ENCODE measurements around the gene SPINT1. TPM values are rescaled to one million over a fixed set of nuclear protein-coding genes. Genes with fewer than 3 reads are reported as not detected.

SPINT1 gene
- total RNA-seq, 4 donors from 2014 or later, result 285 to 729 (median 580) TPM

- Histone ChIP-seq H3K9me3 (no peaks in the 10 kb centered on the region), H3K4me3 (no peak overlapping the region), H3K36me3 (no peaks in the 10 kb centered on the region), H3K4me1 (peaks cover 0 to 14% (median 7%) of the 10 kb centered on the region in 4 donors), H3K27me3 (no peaks in the 10 kb centered on the region), H3K27ac (peak overlapping the region in 3 of 4 donors; percentile 28 to 65 (median 43))
- DNase-seq, result peak; percentile 69
- intact Hi-C loops (cut with DNase I; ENCODE audit: low total_unique reads) (no loop called here), in situ Hi-C loops (cut with MboI; ENCODE audit: low pct_ligation_motif_present in 1 of 4, low pct_unique_long_range_greater_than_20kb in 1 of 4, low sequenced_read_pairs in 3 of 4) (loop anchor here in 3 of 4 donors (25.0 kb wide), 1 partner anchor 192 kb away; the partner anchor contains the start of gene RAD51 (in 3 of the 3))
- WGBS, 2 donors (ENCODE audit: low coverage in 1 of 2), result 46% methylated on average over 6 of the region's 6 CpGs; no CpG with 5 or more reads in 1 of the 2 donors
- no peak for TF ChIP-seq EP300 (IDR thresholded peaks at IDR 0.05; ENCODE audit: low read depth)
- TF ChIP-seq POLR2A (IDR thresholded peaks at IDR 0.05), result no peak
- TF ChIP-seq POLR2AphosphoS5 (IDR thresholded peaks at IDR 0.05), result peak in 2 of 3 donors; percentile 12 to 33
These were observed 35.8 kb downstream of the SPINT1 start for GRCh38 chr15:40879609-40880008.

GRCh38 chr15:40881351-40881750, 37.5 kb downstream of the SPINT1 start:
- no peaks in the 10 kb centered on the region for H3K36me3 ChIP-seq
- no peaks in the 10 kb centered on the region for H3K27me3 ChIP-seq
- H3K9me3 ChIP-seq, result no peaks in the 10 kb centered on the region
- TF ChIP-seq POLR2AphosphoS5 (IDR thresholded peaks at IDR 0.05) (no peak), EP300 (IDR thresholded peaks at IDR 0.05; ENCODE audit: low read depth) (no peak), POLR2A (IDR thresholded peaks at IDR 0.05) (no peak)
- TF ChIP-seq, protein P1, sequence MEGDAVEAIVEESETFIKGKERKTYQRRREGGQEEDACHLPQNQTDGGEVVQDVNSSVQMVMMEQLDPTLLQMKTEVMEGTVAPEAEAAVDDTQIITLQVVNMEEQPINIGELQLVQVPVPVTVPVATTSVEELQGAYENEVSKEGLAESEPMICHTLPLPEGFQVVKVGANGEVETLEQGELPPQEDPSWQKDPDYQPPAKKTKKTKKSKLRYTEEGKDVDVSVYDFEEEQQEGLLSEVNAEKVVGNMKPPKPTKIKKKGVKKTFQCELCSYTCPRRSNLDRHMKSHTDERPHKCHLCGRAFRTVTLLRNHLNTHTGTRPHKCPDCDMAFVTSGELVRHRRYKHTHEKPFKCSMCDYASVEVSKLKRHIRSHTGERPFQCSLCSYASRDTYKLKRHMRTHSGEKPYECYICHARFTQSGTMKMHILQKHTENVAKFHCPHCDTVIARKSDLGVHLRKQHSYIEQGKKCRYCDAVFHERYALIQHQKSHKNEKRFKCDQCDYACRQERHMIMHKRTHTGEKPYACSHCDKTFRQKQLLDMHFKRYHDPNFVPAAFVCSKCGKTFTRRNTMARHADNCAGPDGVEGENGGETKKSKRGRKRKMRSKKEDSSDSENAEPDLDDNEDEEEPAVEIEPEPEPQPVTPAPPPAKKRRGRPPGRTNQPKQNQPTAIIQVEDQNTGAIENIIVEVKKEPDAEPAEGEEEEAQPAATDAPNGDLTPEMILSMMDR (IDR thresholded peaks at IDR 0.05), result no peak
- H3K4me3 ChIP-seq, result no peak overlapping the region
- no peak for DNase-seq
- H3K27ac ChIP-seq, result no peak overlapping the region
- peaks cover 0 to 13% (median 7%) of the 10 kb centered on the region in 4 donors for H3K4me1 ChIP-seq
- intact Hi-C loops (cut with DNase I; ENCODE audit: low total_unique reads), result no loop called here
- in situ Hi-C loops (cut with MboI; ENCODE audit: low pct_ligation_motif_present in 1 of 4, low pct_unique_long_range_greater_than_20kb in 1 of 4, low sequenced_read_pairs in 3 of 4), result loop anchor here in 3 of 4 donors (25.0 kb wide), 1 partner anchor 194 kb away; the partner anchor contains the start of gene RAD51 (in 3 of the 3)
- WGBS, 2 donors (ENCODE audit: low coverage in 1 of 2), result 89 to 93% methylated on average over 3 to 6 of the region's 6 CpGs

GRCh38 chr15:40886586-40886985, 42.7 kb downstream of the SPINT1 start:
- no peak for DNase-seq
- no peaks in the 10 kb centered on the region for H3K9me3 ChIP-seq
- H3K4me1 ChIP-seq, result peaks cover 0 to 2% (median 0%) of the 10 kb centered on the region in 4 donors
- H3K27ac ChIP-seq, result no peak overlapping the region
- in situ Hi-C loops (cut with MboI; ENCODE audit: low pct_ligation_motif_present in 1 of 4, low pct_unique_long_range_greater_than_20kb in 1 of 4, low sequenced_read_pairs in 3 of 4), result loop anchor here in 3 of 4 donors (25.0 kb wide), 1 partner anchor 199 kb away; the partner anchor contains the start of gene RAD51 (in 3 of the 3)
- TF ChIP-seq, protein P1 (IDR thresholded peaks at IDR 0.05), result no peak
- TF ChIP-seq POLR2AphosphoS5 (IDR thresholded peaks at IDR 0.05), result no peak
- TF ChIP-seq EP300 (IDR thresholded peaks at IDR 0.05; ENCODE audit: low read depth), result no peak
- no peak for TF ChIP-seq POLR2A (IDR thresholded peaks at IDR 0.05)
- H3K27me3 ChIP-seq, result no peaks in the 10 kb centered on the region
- intact Hi-C loops (cut with DNase I; ENCODE audit: low total_unique reads), result no loop called here
- 79 to 100% methylated on average over 1 of the region's 1 CpG for WGBS, 2 donors (ENCODE audit: low coverage in 1 of 2)
- no peaks in the 10 kb centered on the region for H3K36me3 ChIP-seq
- H3K4me3 ChIP-seq, result no peak overlapping the region

- in situ Hi-C loops (cut with MboI; ENCODE audit: low pct_ligation_motif_present in 1 of 4, low pct_unique_long_range_greater_than_20kb in 1 of 4, low sequenced_read_pairs in 3 of 4), result loop anchor here in 3 of 4 donors (25.0 kb wide), 1 partner anchor 202 kb away; the partner anchor contains the start of gene RAD51 (in 3 of the 3)
These were observed 45.3 kb downstream of the SPINT1 start for GRCh38 chr15:40889112-40889511.

More at GRCh38 chr15:40889112-40889511, 45.3 kb downstream of the SPINT1 start:
- TF ChIP-seq POLR2A (IDR thresholded peaks at IDR 0.05) (no peak), POLR2AphosphoS5 (IDR thresholded peaks at IDR 0.05) (no peak), EP300 (IDR thresholded peaks at IDR 0.05; ENCODE audit: low read depth) (no peak)
- TF ChIP-seq, protein P1 (IDR thresholded peaks at IDR 0.05), result no peak
- H3K27me3 ChIP-seq, result no peaks in the 10 kb centered on the region
- H3K36me3 ChIP-seq, result no peaks in the 10 kb centered on the region
- no peak for DNase-seq
- H3K4me1 ChIP-seq, result peaks cover 4 to 22% (median 11%) of the 10 kb centered on the region in 4 donors
- no peak overlapping the region for H3K27ac ChIP-seq
- no peak overlapping the region for H3K4me3 ChIP-seq
- intact Hi-C loops (cut with DNase I; ENCODE audit: low total_unique reads), result no loop called here
- no peaks in the 10 kb centered on the region for H3K9me3 ChIP-seq

All from transverse colon (tissue), 4 donors.